HCT116 (cell line): ENCODE results near the gene SPON2. TPM values are rescaled to one million over a fixed set of nuclear protein-coding genes. Genes with fewer than 3 reads are reported as not detected.

Experiments
- ATAC-seq: fragments of 200-7000 bp; cut with Tn5 transposase; 2 replicates; pipeline ENCODE4 v1.9.1; 2020; ENCODE audit warnings: mild to moderate bottlenecking, moderate library complexity
- BruUV-seq: library from RNA; stranded (reverse); fragments of 400-500 nt; replicated peaks from 2 replicates; lab custom pipeline; 2021; lab: Mats Ljungman, UMichigan
- CTCF ChIA-PET: fragments of 300-600 bp; sonication (Branson Sonifier 250); formaldehyde crosslinking; loops from one replicate; lab custom pipeline; 2021; ENCODE audit warnings: antibody characterized with exemption; lab: Charles Lee
- POLR2A ChIA-PET: fragments of 300-600, 350-600 bp; sonication (Branson Sonifier 250); formaldehyde crosslinking; loops from one replicate; lab custom pipeline; 2021; ENCODE audit warnings: antibody characterized with exemption; lab: Charles Lee
- RAD21 ChIA-PET, 2 experiments: fragments of 300-600 bp; sonication (Branson Sonifier 250); formaldehyde crosslinking; loops; one replicate each; lab custom pipeline; 2023; ENCODE audit warnings: low total read pairs in 2 of 2; ENCODE audit not compliant: uncharacterized antibody in 2 of 2, unreplicated experiment in 2 of 2, low non-redundant PET in 1 of 2; lab: Charles Lee
- DNase-seq: peaks from one replicate; pipeline ENCODE4 v3.0.0-alpha.2; 2010; ENCODE audit warnings: low read depth, low spot score
- H2AFZ ChIP-seq: fragments of 200-600 bp; shearing (Covaris generic), sonication (generic); 2 replicates; pipeline ENCODE4 v1.6.1; 2017; ENCODE audit warnings: low read depth, mixed run types, mixed read lengths, antibody characterized with exemption, low read length; ENCODE audit not compliant: poor library complexity, severe bottlenecking
- H3K27ac ChIP-seq: 2 replicates; pipeline ENCODE4 v1.5.1; 2012; ENCODE audit warnings: low read depth, low read length
- H3K27me3 ChIP-seq: fragments of 200-600 bp; sonication (generic); 2 replicates; pipeline ENCODE4 v1.6.1; 2016; ENCODE audit warnings: mixed run types, low read length, mixed read lengths; ENCODE audit not compliant: insufficient read depth
- H3K36me3 ChIP-seq, 2 experiments: fragments of 200-500 bp in 1 of 2; fragments of 200-600 bp in 1 of 2; sonication (Bioruptor generic) in 1 of 2; sonication (generic) in 1 of 2; 2 replicates each; pipeline versions ENCODE4 v1.5.1 to v1.6.1; 2014 to 2016; ENCODE audit warnings: low read length in 2 of 2, inconsistent platforms in 1 of 2, mixed read lengths in 1 of 2, mixed run types in 1 of 2; ENCODE audit not compliant: insufficient read depth in 2 of 2, control insufficient read depth in 1 of 2
- H3K4me1 ChIP-seq, 2 experiments: fragments of 200-600 bp in 1 of 2; sonication (generic) in 1 of 2; 2 replicates each; pipeline versions ENCODE4 v1.5.1 to v1.6.1; 2012 to 2017; ENCODE audit warnings: low read length in 2 of 2, inconsistent platforms in 1 of 2, mild to moderate bottlenecking in 1 of 2, mixed read lengths in 1 of 2, mixed run types in 1 of 2, moderate library complexity in 1 of 2; ENCODE audit not compliant: insufficient read depth in 2 of 2, control insufficient read depth in 1 of 2
- H3K4me2 ChIP-seq: fragments of 200-600 bp; sonication (generic); 2 replicates; pipeline ENCODE4 v1.6.1; 2017; ENCODE audit warnings: mixed run types, low read length, mixed read lengths
- H3K4me3 ChIP-seq, 2 experiments: fragments of 200-600 bp in 1 of 2; sonication (generic) in 1 of 2; replicated peaks in 1 of 2; 2 replicates each; pipeline ENCODE4 v1.5.1; 2011 to 2016; ENCODE audit warnings: low read length in 2 of 2, control low read depth in 1 of 2, low read depth in 1 of 2, mild to moderate bottlenecking in 1 of 2, mixed read lengths in 1 of 2, mixed run types in 1 of 2
- H3K79me2 ChIP-seq: fragments of 200-600 bp; sonication (generic); 2 replicates; pipeline ENCODE4 v1.6.1; 2017; ENCODE audit warnings: mild to moderate bottlenecking, mixed run types, low read length, moderate library complexity, mixed read lengths; ENCODE audit not compliant: insufficient read depth
- H3K9ac ChIP-seq: fragments of 200-600 bp; sonication (generic); 2 replicates; pipeline ENCODE4 v1.6.1; 2016; ENCODE audit warnings: low read length, mixed read lengths
- H3K9me2 ChIP-seq: fragments of 200-600 bp; sonication (generic), shearing (Covaris generic); 2 replicates; pipeline ENCODE4 v1.6.1; 2017; ENCODE audit warnings: mixed run types, mild to moderate bottlenecking, moderate library complexity; ENCODE audit not compliant: insufficient read depth
- H3K9me3 ChIP-seq, 2 experiments: fragments of 200-500 bp in 1 of 2; fragments of 200-600 bp in 1 of 2; sonication (Bioruptor generic) in 1 of 2; sonication (generic) in 1 of 2; 2 replicates each; pipeline ENCODE4 v1.6.1; 2014 to 2017; ENCODE audit warnings: low read length in 2 of 2, mixed read lengths in 2 of 2, inconsistent platforms in 1 of 2, low read depth in 1 of 2, mild to moderate bottlenecking in 1 of 2, mixed run types in 1 of 2, moderate library complexity in 1 of 2; ENCODE audit not compliant: control insufficient read depth in 1 of 2, insufficient read depth in 1 of 2
- H4K20me1 ChIP-seq: fragments of 200-600 bp; sonication (generic), shearing (Covaris generic); 2 replicates; pipeline ENCODE4 v1.6.1; 2017; ENCODE audit warnings: mixed run types, mild to moderate bottlenecking, moderate library complexity; ENCODE audit not compliant: insufficient read depth
- ATF3 ChIP-seq: IDR thresholded peaks from 2 replicates; pipeline ENCODE4 v1.6.1; 2012
- CTCF ChIP-seq, 3 experiments: fragments of 200-600 bp in 1 of 3; sonication (generic) in 1 of 3; IDR thresholded peaks in 2 of 3; conservative IDR thresholded peaks in 1 of 3; 2 replicates each; pipeline ENCODE4 v1.5.1; 2012 to 2017; ENCODE audit warnings: low read depth in 2 of 3, low read length in 2 of 3, antibody characterized with exemption in 1 of 3, borderline replicate concordance in 1 of 3, control low read depth in 1 of 3, mild to moderate bottlenecking in 1 of 3, mixed read lengths in 1 of 3, mixed run types in 1 of 3, moderate library complexity in 1 of 3; ENCODE audit not compliant: insufficient read depth in 1 of 3
- ELF1 ChIP-seq: IDR thresholded peaks from 2 replicates; pipeline ENCODE4 v1.6.1; 2012; ENCODE audit warnings: low read depth, borderline replicate concordance
- EZH2 ChIP-seq: fragments of 200-600 bp; sonication (generic); IDR thresholded peaks from 2 replicates; pipeline ENCODE4 v1.6.1; 2017; ENCODE audit warnings: antibody characterized with exemption, mixed run types
- EZH2phosphoT487 ChIP-seq: fragments of 200-600 bp; IDR thresholded peaks from 2 replicates; pipeline ENCODE4 v1.6.1; 2018; ENCODE audit warnings: antibody characterized with exemption, borderline replicate concordance
- JUND ChIP-seq: IDR thresholded peaks from 2 replicates; pipeline ENCODE4 v1.6.1; 2012
- POLR2A ChIP-seq: IDR thresholded peaks from 2 replicates; pipeline ENCODE4 v1.7.0; 2011; ENCODE audit warnings: borderline replicate concordance; ENCODE audit not compliant: insufficient read depth, insufficient read length; ENCODE audit errors: extremely low read depth
- POLR2AphosphoS5 ChIP-seq: IDR thresholded peaks from 2 replicates; pipeline ENCODE4 v1.6.1; 2011; ENCODE audit warnings: mild to moderate bottlenecking, low read depth, low read length, moderate library complexity
- RAD21 ChIP-seq: IDR thresholded peaks from 2 replicates; pipeline ENCODE4 v1.6.1; 2012; ENCODE audit warnings: low read depth, mild to moderate bottlenecking
- SIN3A ChIP-seq: IDR thresholded peaks from 2 replicates; pipeline ENCODE4 v1.6.1; 2012; ENCODE audit warnings: low read depth
- SP1 ChIP-seq: IDR thresholded peaks from 2 replicates; pipeline ENCODE4 v1.6.1; 2012; ENCODE audit warnings: low read depth
- SRF ChIP-seq: IDR thresholded peaks from 2 replicates; pipeline ENCODE4 v1.6.1; 2012; ENCODE audit warnings: low read depth
- TCF7L2 ChIP-seq: IDR thresholded peaks from 2 replicates; pipeline ENCODE4 v1.7.0; 2011; ENCODE audit warnings: borderline replicate concordance, inconsistent platforms; ENCODE audit not compliant: insufficient read depth, insufficient read length; ENCODE audit errors: extremely low read depth
- YY1 ChIP-seq: IDR thresholded peaks from 2 replicates; pipeline ENCODE4 v1.6.1; 2011; ENCODE audit warnings: low read length, low read depth, moderate library complexity, mild to moderate bottlenecking; ENCODE audit not compliant: insufficient replicate concordance; ENCODE audit errors: extremely low read depth
- ZFX ChIP-seq: fragments of 450-650 bp; IDR thresholded peaks from 2 replicates; pipeline ENCODE4 v1.6.1; 2017
- intact Hi-C: fragments of 100-400 bp; cut with micrococcal nuclease; formaldehyde crosslinking; loops from 2 replicates; pipeline ENCODE4 v1.10.0; 2022
- total RNA-seq: library from RNA; stranded (reverse); gene quantifications from one replicate; pipeline ENCODE4 v1.2.1, GENCODE V29; 2021; ENCODE audit not compliant: unreplicated experiment

SPON2 gene
- total RNA-seq, 1 experiment from 2014 or later: 1.5 TPM

- TF ChIP-seq CTCF (IDR thresholded peaks at IDR 0.05 in 2 of 3, conservative IDR thresholded peaks at IDR 0.05 in 1 of 3; ENCODE audit: borderline replicate concordance in 1 of 3, insufficient read depth in 1 of 3, low read depth in 2 of 3, low read length in 2 of 3): no peak
- no peak for TF ChIP-seq SP1
- TF ChIP-seq YY1: no peak
- TF ChIP-seq SRF: no peak
These were observed 39.0 kb upstream of the SPON2 start (continued) for GRCh38 chr4:1211371-1211770.

GRCh38 chr4:1210971-1211370, 38.6 kb upstream of the SPON2 start:
- H3K36me3 ChIP-seq: peaks cover 15 to 19% of the 10 kb centered on the region in 2 experiments; a peak in 3 of 4 replicates
- POLR2A ChIA-PET: no interaction called here
- RAD21 ChIA-PET: no interaction called here
- no peak overlapping the region for H3K4me3 ChIP-seq
- H3K4me1 ChIP-seq: no peaks in the 10 kb centered on the region
- no peak overlapping the region for H3K9ac ChIP-seq
- no peaks in the 10 kb centered on the region for H4K20me1 ChIP-seq
- no peak overlapping the region for H3K27ac ChIP-seq
- DNase-seq (no peak), ATAC-seq (no peak)
- H3K9me3 ChIP-seq: no peaks in the 10 kb centered on the region
- no TSS peak for BruUV-seq
- no peaks in the 10 kb centered on the region for H3K79me2 ChIP-seq
- TF ChIP-seq EZH2phosphoT487 (no peak), ELF1 (no peak), SP1 (no peak), RAD21 (no peak), SIN3A (no peak), TCF7L2 (no peak), POLR2AphosphoS5 (no peak), ATF3 (no peak), POLR2A (no peak), JUND (no peak), ZFX (no peak), EZH2 (no peak)
- no peaks in the 10 kb centered on the region for H3K27me3 ChIP-seq
- H2AFZ ChIP-seq: no peak overlapping the region
- CTCF ChIA-PET: no interaction called here
- H3K9me2 ChIP-seq: no peaks in the 10 kb centered on the region
- H3K4me2 ChIP-seq: no peak overlapping the region
- intact Hi-C loops: no loop called here
